ENCODE measurements around the gene CEP97. TPM values are rescaled to one million over a fixed set of nuclear protein-coding genes. Genes with fewer than 3 reads are reported as not detected.
"Not testable (repeated sequence)": the region's sequence is repeated elsewhere in the genome, so short reads cannot be mapped to it uniquely, and the experiment has no call there.

The CEP97 gene
- total RNA-seq, 1 experiment from 2014 or later = 20.6 TPM

GRCh38 chr3:101693540-101693939, 30.9 kb upstream of the CEP97 start:
- H2AFZ ChIP-seq; H3K36me3 ChIP-seq (ENCODE audit: low read depth); H4K20me1 ChIP-seq (ENCODE audit: insufficient read depth); H3F3A ChIP-seq (ENCODE audit: insufficient read depth, low read depth); H3K9me2 ChIP-seq (ENCODE audit: insufficient read depth); BruUV-seq (replicated peaks); H3K4me1 ChIP-seq (replicated peaks; ENCODE audit: insufficient read depth); H3K9me3 ChIP-seq (ENCODE audit: insufficient read depth, low read depth); H3K4me2 ChIP-seq; H3K27ac ChIP-seq; intact Hi-C loops (cut with micrococcal nuclease; ENCODE audit: unreplicated experiment); H3K79me2 ChIP-seq (ENCODE audit: low read depth); H3K4me3 ChIP-seq; H3K27me3 ChIP-seq (ENCODE audit: insufficient read depth, low read depth); CTCF ChIA-PET: not testable (repeated sequence)
- peak; percentile 71 for TF ChIP-seq CTCF (conservative IDR thresholded peaks at IDR 0.05)
- POLR2A ChIA-PET (ENCODE audit: unreplicated experiment) = interaction anchor here (0.6 kb wide), 1 partner anchor 11 kb away, joined by 3 read pairs; no protein-coding TSS in a partner anchor
- peak in 1 of 2 experiments; percentile 44 for DNase-seq

- H3K9me3 ChIP-seq (ENCODE audit: insufficient read depth, low read depth) = not testable (repeated sequence)
- intact Hi-C loops (cut with micrococcal nuclease; ENCODE audit: unreplicated experiment) = loop anchor here (1.0 to 5.0 kb wide), 2 partner anchors 107 to 530 kb away; no protein-coding TSS in a partner anchor
- CTCF ChIA-PET = interaction anchor here (0.5 kb wide), 1 partner anchor 108 kb away, joined by 3 read pairs; no protein-coding TSS in a partner anchor
Observed at GRCh38 chr3:101694836-101695235, 29.6 kb upstream of the CEP97 start.

GRCh38 chr3:101695779-101696372, 28.5 kb upstream of the CEP97 start:
- CTCF ChIA-PET = interaction anchor here (0.6 kb wide), 1 partner anchor 12 kb away, joined by 3 read pairs; no protein-coding TSS in a partner anchor
- no peak overlapping the region for H3K4me3 ChIP-seq
- H3K36me3 ChIP-seq (ENCODE audit: low read depth) = no peaks in the 10 kb centered on the region
- TF ChIP-seq CTCF (conservative IDR thresholded peaks at IDR 0.05) = peak; percentile 99
- no peak for TF ChIP-seq EZH2 (IDR thresholded peaks at IDR 0.05; ENCODE audit: low read depth)
- H3K27me3 ChIP-seq (ENCODE audit: insufficient read depth, low read depth) = no peaks in the 10 kb centered on the region
- POLR2A ChIA-PET (ENCODE audit: unreplicated experiment) = no interaction called here
- BruUV-seq (replicated peaks) = no TSS peak
- H4K20me1 ChIP-seq (ENCODE audit: insufficient read depth) = no peaks in the 10 kb centered on the region
- no peaks in the 10 kb centered on the region for H3K9me3 ChIP-seq (ENCODE audit: insufficient read depth, low read depth)
- no peak overlapping the region for H3K27ac ChIP-seq
- peak; percentile 47 to 67 for DNase-seq
- H3F3A ChIP-seq (ENCODE audit: insufficient read depth, low read depth) = no peaks in the 10 kb centered on the region
- intact Hi-C loops (cut with micrococcal nuclease; ENCODE audit: unreplicated experiment) = loop anchor here (1.0 to 5.0 kb wide), 2 partner anchors 106 to 529 kb away; no protein-coding TSS in a partner anchor
- H3K9me2 ChIP-seq (ENCODE audit: insufficient read depth) = no peaks in the 10 kb centered on the region
- H2AFZ ChIP-seq = no peak overlapping the region
- no peaks in the 10 kb centered on the region for H3K79me2 ChIP-seq (ENCODE audit: low read depth)
- no peak overlapping the region for H3K4me2 ChIP-seq
- H3K4me1 ChIP-seq (replicated peaks; ENCODE audit: insufficient read depth) = no peaks in the 10 kb centered on the region

More at GRCh38 chr3:101694836-101695235, 29.6 kb upstream of the CEP97 start:
- BruUV-seq (replicated peaks); H3K4me3 ChIP-seq; POLR2A ChIA-PET (ENCODE audit: unreplicated experiment); DNase-seq; H3K9me2 ChIP-seq (ENCODE audit: insufficient read depth); H3K36me3 ChIP-seq (ENCODE audit: low read depth); H4K20me1 ChIP-seq (ENCODE audit: insufficient read depth); H3K79me2 ChIP-seq (ENCODE audit: low read depth); H3K27me3 ChIP-seq (ENCODE audit: insufficient read depth, low read depth); H3K4me1 ChIP-seq (replicated peaks; ENCODE audit: insufficient read depth); H3K4me2 ChIP-seq; H3K27ac ChIP-seq; H2AFZ ChIP-seq; H3F3A ChIP-seq (ENCODE audit: insufficient read depth, low read depth): not testable (repeated sequence)
